NCI-H748 (cell line): ENCODE data around the gene MARCHF10.

ENCODE experiments used
- DNase-seq: peaks from one replicate; lab custom pipeline; 2025; ENCODE audit not compliant: unreplicated experiment; lab: John Stamatoyannopoulos, UW

Gene MARCHF10

DNA sequence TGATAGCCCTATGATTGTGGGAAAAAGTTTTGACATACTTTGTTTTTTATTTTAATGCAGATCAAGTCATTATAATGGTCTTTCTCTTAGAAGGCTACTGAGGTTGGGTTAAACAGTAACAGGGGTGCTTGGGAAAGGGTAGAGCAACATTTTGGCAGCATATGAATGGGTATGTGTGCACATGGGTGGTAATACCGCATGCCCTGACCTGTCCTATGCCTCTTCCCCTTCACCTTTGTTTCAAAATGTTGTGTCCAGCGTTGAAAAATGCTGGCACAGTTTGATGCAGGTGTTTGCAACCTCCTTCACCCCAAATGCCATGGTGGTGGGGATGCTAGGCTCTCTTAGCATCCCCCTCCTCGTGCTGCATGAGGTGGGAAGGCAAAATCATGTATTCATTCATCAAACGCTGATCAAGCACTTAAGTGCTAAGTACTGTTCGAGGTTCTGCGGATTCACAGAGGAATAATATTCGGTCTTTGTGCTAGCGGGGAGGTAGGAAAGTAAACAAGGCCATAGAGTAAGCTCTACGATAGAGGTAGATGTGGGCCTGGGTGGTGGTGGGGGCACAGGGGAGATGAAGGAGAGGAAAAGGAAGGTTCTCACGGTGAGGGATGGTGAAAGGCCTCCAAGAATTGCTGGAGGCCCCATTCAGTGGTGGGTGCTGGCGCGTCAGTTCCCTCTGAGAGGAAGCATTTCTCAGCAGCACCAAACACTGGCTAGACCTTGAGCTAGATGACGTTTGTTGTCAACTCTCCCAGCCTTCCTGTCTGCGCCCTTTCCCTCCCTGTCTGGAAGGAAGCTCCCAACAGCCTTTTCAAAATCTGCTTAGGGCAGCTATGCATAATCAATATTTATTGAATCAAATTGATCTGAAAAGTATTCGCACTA, 13.3 kb upstream of the MARCHF10 start:
- DNase-seq = no peak

- no peak for DNase-seq
These were observed 11.6 kb upstream of the MARCHF10 start for GRCh38 chr17:62819511-62820221.

- no peak for DNase-seq
These were observed 10.4 kb upstream of the MARCHF10 start for GRCh38 chr17:62818526-62818925.

DNA sequence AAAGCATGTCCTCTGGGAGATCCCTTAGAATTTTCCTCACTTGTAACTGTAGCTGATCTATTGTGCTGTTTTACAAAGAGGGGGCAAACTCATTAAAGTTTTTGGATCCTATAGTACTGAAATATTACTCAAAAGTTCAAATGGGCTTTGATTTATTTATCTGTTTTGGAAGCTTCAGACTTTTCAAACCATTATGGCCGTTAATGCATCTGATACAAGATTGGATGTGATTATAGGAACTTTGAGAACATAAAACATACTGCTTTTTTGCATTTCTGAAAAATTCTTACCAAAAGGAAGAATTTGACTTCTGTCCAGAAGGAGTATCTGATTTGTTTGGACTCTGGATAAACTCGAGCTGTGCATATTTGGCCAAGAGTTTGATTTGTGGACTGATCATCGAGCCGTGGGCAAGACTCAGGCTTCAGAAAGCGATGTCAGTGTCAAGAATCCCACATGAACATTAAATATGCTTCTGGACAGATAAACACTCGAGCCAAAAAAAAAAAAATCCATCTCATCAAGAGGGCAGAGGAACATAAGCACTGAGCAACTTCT, 8.2 kb upstream of the MARCHF10 start:
- no peak for DNase-seq

GRCh38 chr17:62809656-62810055, 1.5 kb upstream of the MARCHF10 start:
- no peak for DNase-seq

GRCh38 chr17:62808576-62808970, 459 bp upstream of the MARCHF10 start:
- no peak for DNase-seq

- DNase-seq = no peak
These were observed 2.9 kb downstream of the MARCHF10 start for GRCh38 chr17:62805234-62805633.

DNA sequence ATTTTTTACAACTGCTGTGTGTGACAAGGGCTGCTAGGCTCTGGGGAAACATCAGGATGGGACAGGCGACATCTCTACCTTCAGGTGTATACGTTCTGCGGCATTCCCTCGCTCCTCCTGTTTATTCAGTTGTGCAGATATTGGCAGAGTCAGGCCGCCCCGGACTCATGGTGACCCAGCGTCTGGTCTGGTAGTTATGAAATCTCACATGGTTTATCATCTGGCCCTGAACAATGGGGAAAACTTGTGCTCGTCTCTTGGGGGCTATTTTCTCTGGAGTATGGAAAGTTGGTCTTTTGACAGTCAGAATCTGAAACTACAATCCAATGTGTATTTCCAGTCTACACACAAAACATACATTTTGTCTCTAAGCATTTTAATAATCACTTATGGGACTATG, 3.3 kb downstream of the MARCHF10 start:
- no peak for DNase-seq

- DNase-seq = no peak
These were observed 4.1 kb downstream of the MARCHF10 start for GRCh38 chr17:62804025-62804424.

DNA sequence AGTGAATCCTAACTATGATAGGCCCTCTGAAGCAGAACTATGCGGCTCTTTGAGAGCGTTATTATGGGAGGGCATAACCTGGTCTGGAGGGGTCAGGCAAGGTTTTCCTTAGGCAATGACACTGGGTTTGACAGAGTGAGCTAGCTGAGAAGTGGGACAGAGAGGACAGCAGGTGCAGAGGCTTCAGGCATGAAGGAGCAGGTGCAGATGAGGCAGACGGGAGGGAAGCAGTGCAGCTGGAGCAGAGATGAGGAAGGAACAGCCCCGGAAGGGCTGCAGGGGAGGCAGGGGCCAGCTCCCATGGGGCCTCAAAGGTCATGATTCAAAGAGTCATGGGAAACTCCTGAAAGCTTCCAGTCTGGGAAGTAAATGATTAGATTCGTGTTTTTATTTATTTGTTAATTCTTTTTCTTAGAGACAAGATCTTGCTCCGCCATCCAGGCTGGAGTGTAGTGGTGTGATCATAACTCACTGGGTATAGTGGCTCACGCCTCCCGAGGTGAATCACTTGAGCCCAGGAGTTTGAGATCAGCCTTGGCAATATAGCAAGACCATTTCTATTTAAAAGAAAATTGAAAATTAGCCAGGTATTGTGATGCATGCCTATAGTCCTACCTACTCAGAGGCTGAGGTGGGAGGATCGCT, 5.4 kb downstream of the MARCHF10 start:
- DNase-seq = peak; percentile 74

DNA sequence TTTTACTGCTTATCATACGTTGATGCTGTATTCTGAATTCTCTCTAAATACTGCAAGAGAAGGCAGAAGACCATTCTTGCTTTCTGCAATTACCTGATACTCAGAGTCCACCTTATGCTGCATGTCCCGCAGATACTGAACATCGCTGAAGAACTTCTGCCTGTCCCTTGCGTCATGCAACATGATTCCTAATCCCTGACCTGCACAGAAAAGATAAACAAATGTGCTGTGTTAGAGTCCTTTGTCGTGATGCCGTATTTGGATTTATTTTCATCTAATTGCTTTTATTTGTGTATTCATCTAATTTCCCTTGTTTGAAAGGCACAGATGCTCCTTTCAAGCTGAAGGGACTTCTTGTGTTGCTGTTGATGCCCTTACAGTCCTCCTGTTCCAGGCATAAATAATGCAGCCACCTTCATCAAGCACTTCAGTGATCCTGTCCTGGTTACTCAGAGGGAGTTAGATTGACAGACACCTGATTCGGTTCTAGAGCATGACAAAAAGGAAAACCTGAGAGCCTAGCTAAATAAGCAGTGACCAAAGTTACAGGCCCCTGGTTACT, 6.5 kb downstream of the MARCHF10 start:
- peak; percentile 90 for DNase-seq

DNA sequence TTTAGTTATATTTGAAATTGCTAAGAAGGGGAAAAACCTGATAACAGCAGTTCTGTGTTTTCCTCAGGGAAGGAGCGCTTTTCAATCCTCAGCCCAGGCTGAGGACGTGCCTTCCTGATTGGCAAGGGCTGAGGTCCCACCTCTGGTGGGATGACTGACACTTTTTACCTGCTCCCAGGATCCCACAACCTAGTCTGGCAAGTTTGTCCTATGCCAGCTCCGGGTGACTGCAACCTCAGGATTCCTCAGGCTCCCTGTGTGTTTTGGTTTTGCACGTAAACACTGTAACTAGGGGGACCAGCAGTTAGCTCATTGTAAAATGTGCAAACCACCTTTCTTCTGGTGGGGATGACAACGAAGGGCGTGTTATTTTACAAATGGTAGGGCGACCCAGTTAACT, 7.5 kb downstream of the MARCHF10 start:
- DNase-seq = peak; percentile 85

DNA sequence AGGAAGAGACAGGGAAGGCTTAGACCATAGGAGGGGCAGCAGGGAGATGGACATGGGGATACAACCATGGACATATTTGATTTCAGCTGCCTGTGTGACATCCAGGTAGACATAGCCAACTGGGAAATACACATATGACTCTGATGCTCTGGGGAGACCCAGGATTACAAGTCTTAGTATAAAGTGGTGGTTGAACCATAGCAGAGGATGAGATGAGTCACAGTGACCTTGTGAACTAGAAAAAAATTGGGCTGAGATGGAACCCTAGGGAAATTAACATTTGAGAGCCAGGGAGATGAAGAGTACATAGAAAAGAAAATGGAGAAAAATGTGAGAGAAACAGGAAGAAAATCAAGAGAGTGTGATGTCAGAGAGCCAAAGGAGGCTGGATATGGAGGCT, 10.2 kb downstream of the MARCHF10 start:
- no peak for DNase-seq

DNA sequence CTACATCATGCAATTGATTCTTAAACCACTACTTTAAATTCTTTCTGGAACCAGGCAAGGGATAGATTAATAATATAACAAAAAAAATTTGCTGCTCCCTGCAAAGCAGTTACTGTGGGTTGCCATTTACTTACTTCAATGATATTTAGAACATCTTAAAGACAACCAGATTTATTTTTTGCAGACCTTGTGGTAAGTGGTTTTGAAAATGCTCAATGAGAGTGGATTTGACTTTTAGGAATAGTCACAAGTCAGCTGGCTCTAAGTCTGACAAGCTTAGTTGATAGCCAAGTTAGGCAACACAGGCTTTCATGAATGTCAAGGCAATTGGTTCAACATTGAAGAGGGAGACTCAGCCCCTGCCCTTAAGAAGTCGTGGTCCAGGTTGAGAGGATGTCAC, 11.8 kb downstream of the MARCHF10 start:
- no peak for DNase-seq

DNA sequence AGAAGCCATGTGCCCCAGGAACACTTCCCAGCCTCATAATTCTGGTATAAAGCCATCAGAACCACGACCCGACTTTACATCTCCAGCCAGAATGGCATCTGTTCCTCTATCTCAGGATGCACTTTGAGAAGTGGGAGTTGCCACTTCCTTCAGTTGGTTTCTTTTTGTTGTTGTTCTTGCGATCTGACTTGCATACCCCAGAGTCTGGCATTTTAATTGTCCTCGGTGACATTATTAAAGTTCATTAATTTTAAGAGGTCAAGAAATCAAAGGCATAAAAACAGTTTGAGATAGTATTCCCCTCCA, 13.5 kb downstream of the MARCHF10 start:
- no peak for DNase-seq

DNA sequence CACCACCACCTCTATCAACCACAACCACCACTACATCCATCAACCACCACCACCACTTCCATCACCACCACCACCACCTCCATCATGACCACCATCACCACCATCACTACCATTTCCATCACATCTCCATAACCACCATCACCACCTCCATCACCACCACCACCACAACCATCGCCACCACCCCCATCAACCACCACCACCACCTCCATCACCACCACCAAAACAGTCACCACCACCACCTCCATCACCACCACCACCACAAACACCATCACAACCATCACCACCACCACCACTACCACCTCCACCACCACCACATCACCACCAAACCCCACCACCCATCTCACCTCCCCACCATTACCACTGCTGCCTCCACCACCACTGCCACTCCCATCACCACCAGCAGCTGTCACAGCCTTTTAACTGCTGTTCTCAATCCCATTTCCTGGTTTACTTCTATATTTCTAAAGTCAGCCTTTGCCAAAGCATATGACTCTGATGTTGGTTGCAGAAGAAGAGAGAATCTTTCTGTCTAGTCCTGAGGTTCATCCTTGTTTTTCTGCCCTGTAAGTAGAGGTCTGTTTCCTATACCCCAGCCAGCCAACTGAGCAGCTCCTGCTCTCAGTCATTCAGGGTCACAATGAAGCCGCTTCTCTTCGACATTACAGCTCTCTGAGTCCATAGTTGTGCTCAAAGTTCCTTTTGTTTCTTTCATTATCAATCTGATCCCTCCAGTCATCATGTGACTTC, 14.0 kb downstream of the MARCHF10 start:
- DNase-seq = no peak

- no peak for DNase-seq
These were observed 15.7 kb downstream of the MARCHF10 start for GRCh38 chr17:62792447-62792800.

DNA sequence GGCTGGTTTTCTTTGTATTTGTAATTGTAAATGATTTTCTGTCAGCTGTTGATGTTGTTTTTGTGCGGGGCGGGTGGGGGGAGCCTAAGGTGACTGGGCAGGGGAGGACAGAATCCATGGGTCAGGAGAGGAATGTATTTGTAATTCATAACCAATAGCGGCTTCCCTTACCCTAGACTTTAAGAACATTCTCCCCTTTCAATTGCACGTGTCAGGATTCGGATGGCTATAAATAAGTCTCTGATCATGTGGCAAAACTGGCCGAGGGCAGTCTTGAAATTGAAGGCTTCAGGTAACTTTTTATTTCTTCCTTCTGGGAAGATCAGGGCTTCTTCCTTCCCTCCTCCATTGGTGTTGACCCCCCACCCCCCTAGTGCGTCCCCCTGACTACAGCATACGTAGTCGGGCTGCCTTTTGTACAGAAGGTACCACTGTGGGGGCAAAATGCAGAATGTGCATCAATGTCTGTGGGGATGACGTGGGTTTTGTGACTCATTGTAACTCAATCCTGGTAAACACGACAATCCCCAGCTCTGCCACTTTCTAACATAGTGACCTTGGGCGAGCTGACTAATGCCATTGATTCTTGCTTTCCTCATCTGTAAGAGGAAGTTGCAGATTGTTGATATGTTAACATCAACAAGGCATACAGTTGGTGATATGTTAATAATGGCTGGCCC, 16.2 kb downstream of the MARCHF10 start:
- no peak for DNase-seq

- DNase-seq = no peak
These were observed 16.8 kb downstream of the MARCHF10 start for GRCh38 chr17:62791235-62791734.

- no peak for DNase-seq
These were observed 17.5 kb downstream of the MARCHF10 start for GRCh38 chr17:62790564-62790986.
